SK-N-SH treated with all-trans-retinoic acid at 6 μM for 48 hours (cell line): ENCODE data around the gene RETREG1.

ENCODE experiments used
- BACH2 ChIP-seq: fragments of 250-450 bp; sonication (Bioruptor Pico); IDR thresholded peaks from 2 replicates; pipeline ENCODE4 v1.9.0; 2021; ENCODE audit warnings: mild to moderate bottlenecking, borderline replicate concordance
- ESRRG ChIP-seq: fragments of 250-450 bp; sonication (Bioruptor Pico); IDR thresholded peaks from 2 replicates; pipeline ENCODE4 v1.6.1; 2021; ENCODE audit warnings: mild to moderate bottlenecking
- OSR1 ChIP-seq: fragments of 250-450 bp; sonication (Bioruptor Pico); IDR thresholded peaks from 2 replicates; pipeline ENCODE4 v1.8.0; 2022; ENCODE audit warnings: moderate library complexity, mild to moderate bottlenecking, inconsistent platforms
- PATZ1 ChIP-seq: fragments of 250-450 bp; sonication (Bioruptor Pico); IDR thresholded peaks from 2 replicates; pipeline ENCODE4 v1.8.0; 2020; ENCODE audit warnings: mild to moderate bottlenecking, moderate library complexity, borderline replicate concordance
- RARB ChIP-seq: fragments of 250-450 bp; sonication (Bioruptor Pico); IDR thresholded peaks from 2 replicates; pipeline ENCODE4 v1.8.0; 2021; ENCODE audit warnings: mild to moderate bottlenecking, moderate library complexity
- SNAI2 ChIP-seq: fragments of 250-450 bp; sonication (Bioruptor Pico); IDR thresholded peaks from 2 replicates; pipeline ENCODE4 v1.5.0; 2020; ENCODE audit warnings: mild to moderate bottlenecking, moderate library complexity
- TCF4 ChIP-seq: fragments of 250-450 bp; sonication (Bioruptor Pico); IDR thresholded peaks from 2 replicates; pipeline ENCODE4 v1.8.0; 2021; ENCODE audit warnings: mild to moderate bottlenecking, moderate library complexity, borderline replicate concordance
- TOX ChIP-seq: fragments of 250-450 bp; sonication (Bioruptor Pico); IDR thresholded peaks from 2 replicates; pipeline ENCODE4 v1.8.0; 2021; ENCODE audit warnings: mild to moderate bottlenecking, moderate library complexity, borderline replicate concordance
- ZC3H10 ChIP-seq: fragments of 250-450 bp; sonication (Bioruptor Pico); IDR thresholded peaks from 2 replicates; pipeline ENCODE4 v1.5.1; 2021; ENCODE audit warnings: mild to moderate bottlenecking, moderate library complexity
- ZFP3 ChIP-seq: fragments of 250-450 bp; sonication (Bioruptor Pico); IDR thresholded peaks from 2 replicates; pipeline ENCODE4 v1.5.0; 2020; ENCODE audit warnings: mild to moderate bottlenecking, moderate library complexity
- ZFP30 ChIP-seq: fragments of 450-650 bp; formaldehyde crosslinking; IDR thresholded peaks from 2 replicates; pipeline ENCODE4 v1.5.0; 2022; ENCODE audit warnings: mild to moderate bottlenecking, moderate library complexity
- ZNF565 ChIP-seq: fragments of 450-650 bp; formaldehyde crosslinking; conservative IDR thresholded peaks from 2 replicates; pipeline ENCODE4 v1.5.0; 2020; ENCODE audit warnings: low read depth, mild to moderate bottlenecking, moderate library complexity
- ZNF8 ChIP-seq: fragments of 450-650 bp; formaldehyde crosslinking; IDR thresholded peaks from 2 replicates; pipeline ENCODE4 v1.5.0; 2020; ENCODE audit warnings: mild to moderate bottlenecking, moderate library complexity
- TF ChIP-seq, protein P1 (sequence below): fragments of 250-450 bp; sonication (Bioruptor Pico); IDR thresholded peaks from 2 replicates; pipeline ENCODE4 v1.5.1; 2021; ENCODE audit warnings: mild to moderate bottlenecking, moderate library complexity

- TF ChIP-seq ZFP30, result no peak
- no peak for TF ChIP-seq TOX (CRISPR knock-in tag)
- no peak for TF ChIP-seq SNAI2
- TF ChIP-seq RARB (CRISPR knock-in tag), result no peak
- no peak for TF ChIP-seq TCF4 (CRISPR knock-in tag)
- TF ChIP-seq ZNF8 (CRISPR knock-in tag), result no peak
- no peak for TF ChIP-seq PATZ1 (CRISPR knock-in tag)
- TF ChIP-seq ZNF565 (CRISPR knock-in tag), result no peak
- TF ChIP-seq ZFP3 (CRISPR knock-in tag), result no peak
- TF ChIP-seq, protein P1, sequence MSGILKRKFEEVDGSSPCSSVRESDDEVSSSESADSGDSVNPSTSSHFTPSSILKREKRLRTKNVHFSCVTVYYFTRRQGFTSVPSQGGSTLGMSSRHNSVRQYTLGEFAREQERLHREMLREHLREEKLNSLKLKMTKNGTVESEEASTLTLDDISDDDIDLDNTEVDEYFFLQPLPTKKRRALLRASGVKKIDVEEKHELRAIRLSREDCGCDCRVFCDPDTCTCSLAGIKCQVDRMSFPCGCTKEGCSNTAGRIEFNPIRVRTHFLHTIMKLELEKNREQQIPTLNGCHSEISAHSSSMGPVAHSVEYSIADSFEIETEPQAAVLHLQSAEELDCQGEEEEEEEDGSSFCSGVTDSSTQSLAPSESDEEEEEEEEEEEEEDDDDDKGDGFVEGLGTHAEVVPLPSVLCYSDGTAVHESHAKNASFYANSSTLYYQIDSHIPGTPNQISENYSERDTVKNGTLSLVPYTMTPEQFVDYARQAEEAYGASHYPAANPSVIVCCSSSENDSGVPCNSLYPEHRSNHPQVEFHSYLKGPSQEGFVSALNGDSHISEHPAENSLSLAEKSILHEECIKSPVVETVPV (CRISPR knock-in tag), result no peak
- TF ChIP-seq ESRRG (CRISPR knock-in tag), result no peak
- TF ChIP-seq OSR1 (CRISPR knock-in tag), result no peak
- no peak for TF ChIP-seq ZC3H10 (CRISPR knock-in tag)
- no peak for TF ChIP-seq BACH2 (CRISPR knock-in tag)
These were observed 82.5 kb downstream of the RETREG1 start for GRCh38 chr5:16534280-16534679.
